Urinary bladder (tissue), 4 donors: ENCODE measurements around the gene RACGAP1. TPM values are rescaled to one million over a fixed set of nuclear protein-coding genes. Genes with fewer than 3 reads are reported as not detected.

ENCODE experiments used
- DNase-seq: peaks from one replicate; pipeline ENCODE4 v3.0.0-alpha.2; 2015; ENCODE audit errors: extremely low spot score
- H3K27ac ChIP-seq: one replicate; pipeline ENCODE4 v1.5.1; 2013; ENCODE audit warnings: low read depth, mild to moderate bottlenecking, moderate library complexity
- H3K36me3 ChIP-seq: one replicate; pipeline ENCODE4 v1.6.1; 2013; ENCODE audit warnings: mild to moderate bottlenecking, moderate library complexity; ENCODE audit not compliant: insufficient read depth
- H3K4me1 ChIP-seq: one replicate; pipeline ENCODE4 v1.6.1; 2013; ENCODE audit warnings: mild to moderate bottlenecking, moderate library complexity; ENCODE audit not compliant: insufficient read depth
- H3K4me3 ChIP-seq: one replicate; pipeline ENCODE4 v1.5.1; 2013; ENCODE audit warnings: low read depth, low read length
- WGBS: extraction: QIAGEN DNeasy Blood & Tissue Kit; methylation state at CpG from one replicate; pipeline ENCODE4 v1.1.7; 2013; 5-methylcytosine and 5-hydroxymethylcytosine counted together
- polyA plus RNA-seq: library from polyadenylated mRNA; stranded (reverse); fragments of 200-250 nt; gene quantifications from one replicate; pipeline ENCODE4 v1.2.3, GENCODE V29; 2013
- total RNA-seq: library from RNA; depleted of rRNA; stranded (reverse); fragments of >200 nt; gene quantifications from one replicate; pipeline ENCODE4 v1.2.3, GENCODE V29; 2014
- donor health status: healthy with polysubstance abuse.
- donor health status: healthy.

The RACGAP1 gene
- total and polyA plus RNA-seq, 2 donors: 10.6 to 40.0 TPM

DNA sequence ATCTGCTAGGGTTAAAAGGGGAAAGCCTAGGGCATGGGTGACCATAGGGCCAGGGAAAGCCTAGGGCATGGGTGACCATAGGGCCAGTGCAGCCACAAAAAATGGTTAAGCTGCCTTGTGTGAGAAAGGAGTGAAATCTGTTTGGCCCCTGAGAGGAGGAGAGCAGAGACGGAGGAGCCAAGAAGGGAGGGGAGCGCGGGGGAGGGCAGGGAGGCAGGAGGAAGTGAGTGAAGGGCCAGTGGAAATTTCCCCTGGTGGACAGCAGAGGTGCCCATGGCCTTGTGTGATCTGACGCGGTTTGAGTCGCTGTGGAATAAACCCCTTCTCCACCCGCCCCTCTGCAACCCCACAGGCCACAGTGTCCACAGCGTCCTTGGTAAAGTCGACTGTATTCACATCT is 53.2 kb downstream of the RACGAP1 start:
- DNase-seq: no peak
- Histone ChIP-seq H3K36me3 (no peaks in the 10 kb centered on the region), H3K4me1 (no peaks in the 10 kb centered on the region), H3K27ac (no peak overlapping the region), H3K4me3 (no peak overlapping the region)
- 84% methylated on average over 9 of the region's 9 CpGs for WGBS

DNA sequence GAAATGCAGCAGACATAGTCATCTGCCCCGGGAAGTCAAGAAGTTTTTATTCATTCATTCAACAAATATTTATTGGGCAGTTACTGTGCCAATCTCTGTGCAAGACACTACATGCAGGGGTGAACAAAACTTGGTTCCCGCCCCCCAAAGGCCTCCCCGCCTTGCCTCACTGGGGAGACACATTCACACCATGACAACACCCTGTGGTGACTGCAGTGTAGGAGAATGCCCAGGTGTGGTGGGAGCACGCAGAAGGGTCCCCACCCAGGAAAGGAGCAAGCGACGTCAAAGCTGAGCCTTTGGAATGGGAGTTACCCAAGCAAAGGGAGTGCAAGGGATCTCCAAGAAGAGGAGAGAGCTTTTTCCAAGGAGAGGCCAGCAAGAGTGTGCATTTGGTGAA is 54.2 kb downstream of the RACGAP1 start:
- no peak overlapping the region for H3K4me3 ChIP-seq
- no peaks in the 10 kb centered on the region for H3K36me3 ChIP-seq
- 80% methylated on average over 6 of the region's 6 CpGs for WGBS
- no peaks in the 10 kb centered on the region for H3K4me1 ChIP-seq
- DNase-seq: no peak
- no peak overlapping the region for H3K27ac ChIP-seq

DNA sequence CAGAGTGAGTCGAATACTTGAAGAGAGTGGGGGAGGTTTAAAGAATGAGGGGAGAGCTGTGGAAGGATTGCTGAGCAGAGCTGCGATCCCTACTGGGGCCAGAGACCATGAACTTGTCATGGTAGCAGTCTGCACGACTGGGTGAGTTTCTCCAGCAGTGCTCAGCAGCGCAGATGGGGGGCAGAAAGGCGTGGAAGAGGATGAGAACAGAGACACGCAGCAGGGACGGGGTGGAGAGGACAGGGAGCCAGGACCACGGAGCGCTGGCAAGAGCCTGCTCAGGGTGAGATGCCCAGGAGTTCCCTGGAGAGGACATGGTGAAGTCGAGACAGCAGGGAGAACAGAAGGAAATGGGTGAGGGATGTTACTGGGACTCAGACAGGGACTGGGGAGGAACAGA is 54.6 kb downstream of the RACGAP1 start:
- no peak for DNase-seq
- H3K4me3 ChIP-seq: no peak overlapping the region
- no peak overlapping the region for H3K27ac ChIP-seq
- no peaks in the 10 kb centered on the region for H3K4me1 ChIP-seq
- no peaks in the 10 kb centered on the region for H3K36me3 ChIP-seq
- WGBS: 69% methylated on average over 10 of the region's 10 CpGs

DNA sequence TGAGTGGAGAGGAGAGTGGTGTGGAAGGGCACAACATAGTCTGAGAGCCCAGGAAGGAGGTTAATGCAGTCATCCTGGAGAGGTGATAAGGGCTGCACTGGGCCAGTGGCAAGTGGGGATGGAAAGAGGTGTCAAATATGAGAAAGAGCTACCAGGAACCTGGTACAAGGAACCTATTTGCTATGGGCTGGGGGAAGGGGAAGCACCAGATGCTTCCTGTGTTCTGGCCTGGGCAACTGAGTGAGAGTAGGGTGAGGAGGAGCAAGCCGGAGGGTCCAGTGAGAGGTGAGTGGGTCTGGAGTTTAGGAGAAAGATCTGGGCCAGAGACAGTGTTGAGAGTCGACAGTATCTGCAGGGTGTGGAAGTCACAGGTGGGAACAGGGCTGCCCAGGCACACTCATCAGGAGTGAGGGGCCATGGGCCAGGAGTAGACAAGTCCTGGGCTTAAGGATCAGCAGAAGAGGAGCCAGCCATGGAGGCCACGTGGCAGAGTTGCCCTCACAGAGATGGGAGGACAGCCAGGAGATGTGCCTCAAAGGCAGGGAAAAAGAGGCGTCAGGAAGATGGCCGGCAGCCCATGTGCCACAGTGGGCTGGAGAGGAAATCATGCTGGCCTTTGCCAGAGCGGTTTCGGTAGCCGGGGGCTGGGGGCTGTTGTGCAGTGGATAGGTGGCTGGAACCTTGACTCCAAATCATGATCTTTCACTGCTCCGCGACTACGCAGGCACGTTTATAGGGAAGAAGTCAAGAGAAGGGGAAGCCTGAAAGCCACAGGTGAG is 55.5 kb downstream of the RACGAP1 start:
- 88% methylated on average over 12 of the region's 12 CpGs for WGBS
- no peaks in the 10 kb centered on the region for H3K36me3 ChIP-seq
- no peak for DNase-seq
- H3K4me3 ChIP-seq: no peak overlapping the region
- no peaks in the 10 kb centered on the region for H3K4me1 ChIP-seq
- no peak overlapping the region for H3K27ac ChIP-seq

DNA sequence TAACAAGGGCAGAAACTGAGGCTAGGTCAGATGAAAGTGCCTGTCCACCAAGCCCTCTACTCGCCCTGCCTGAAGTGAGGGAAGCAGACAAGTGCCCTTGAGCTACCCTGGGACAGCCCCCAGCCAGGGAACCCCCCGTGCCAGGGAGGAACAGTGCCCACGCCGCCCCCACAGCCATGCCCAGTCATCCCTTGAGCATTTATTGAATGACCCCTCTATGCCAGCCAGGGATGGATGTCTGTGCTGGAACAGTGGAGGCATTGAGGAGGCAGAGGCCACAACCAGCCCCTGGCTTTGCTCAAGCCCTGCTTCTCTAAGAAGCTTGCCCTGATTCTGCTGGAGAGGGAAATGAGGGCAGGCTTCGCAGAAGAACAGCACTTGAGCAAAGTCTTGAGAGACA is 56.3 kb downstream of the RACGAP1 start:
- Histone ChIP-seq H3K36me3 (no peaks in the 10 kb centered on the region), H3K4me1 (no peaks in the 10 kb centered on the region), H3K4me3 (no peak overlapping the region), H3K27ac (no peak overlapping the region)
- DNase-seq: no peak
- WGBS: 78% methylated on average over 5 of the region's 5 CpGs

DNA sequence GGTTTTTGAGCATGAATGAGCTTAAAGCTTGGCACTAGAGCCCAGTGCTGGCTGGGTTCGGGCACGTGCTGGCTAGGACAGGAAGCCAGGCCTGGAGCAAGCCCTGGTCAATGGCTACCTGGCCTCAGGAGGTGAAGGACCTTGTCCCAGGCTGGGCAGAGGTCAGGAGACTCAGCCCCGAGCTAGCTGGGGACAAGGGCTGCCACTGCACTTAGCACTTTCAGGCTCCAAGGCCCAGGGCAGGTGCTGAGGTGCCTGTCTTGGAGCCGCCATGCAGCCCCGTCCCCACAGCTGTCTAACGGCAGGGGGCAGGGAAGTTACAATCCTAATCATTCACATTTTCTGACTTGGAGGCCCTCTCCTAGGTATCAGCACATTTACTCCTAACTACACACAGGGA is 56.8 kb downstream of the RACGAP1 start:
- H3K4me1 ChIP-seq: no peaks in the 10 kb centered on the region
- WGBS: 91% methylated on average over 6 of the region's 6 CpGs
- H3K36me3 ChIP-seq: no peaks in the 10 kb centered on the region
- DNase-seq: no peak
- H3K27ac ChIP-seq: no peak overlapping the region
- no peak overlapping the region for H3K4me3 ChIP-seq

DNA sequence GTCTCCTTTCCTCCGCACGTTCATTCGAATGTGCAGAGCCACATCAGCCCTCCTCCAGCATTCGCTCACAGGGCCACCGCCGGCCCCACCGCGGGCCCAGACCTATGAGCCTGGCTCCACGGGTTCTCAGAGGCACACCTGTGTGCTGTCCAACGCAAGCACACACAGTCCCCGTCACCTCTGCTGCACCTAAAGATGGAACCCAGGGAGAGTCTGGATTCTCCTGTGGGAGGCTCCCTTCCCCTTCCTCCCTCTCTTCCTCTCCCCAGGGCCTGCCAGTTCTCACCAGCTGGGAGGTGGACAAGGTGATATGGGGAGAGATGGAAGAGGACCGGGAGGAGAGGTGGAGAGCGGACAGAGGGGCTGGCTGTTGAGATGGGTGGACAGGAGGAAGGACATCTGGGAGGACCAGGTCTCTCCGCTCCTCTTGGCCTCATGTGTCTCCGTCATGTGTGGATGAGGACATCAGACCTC is 57.5 kb downstream of the RACGAP1 start:
- H3K36me3 ChIP-seq: no peaks in the 10 kb centered on the region
- 40% methylated on average over 15 of the region's 15 CpGs for WGBS
- DNase-seq: no peak
- no peaks in the 10 kb centered on the region for H3K4me1 ChIP-seq
- H3K27ac ChIP-seq: no peak overlapping the region
- H3K4me3 ChIP-seq: no peak overlapping the region

DNA sequence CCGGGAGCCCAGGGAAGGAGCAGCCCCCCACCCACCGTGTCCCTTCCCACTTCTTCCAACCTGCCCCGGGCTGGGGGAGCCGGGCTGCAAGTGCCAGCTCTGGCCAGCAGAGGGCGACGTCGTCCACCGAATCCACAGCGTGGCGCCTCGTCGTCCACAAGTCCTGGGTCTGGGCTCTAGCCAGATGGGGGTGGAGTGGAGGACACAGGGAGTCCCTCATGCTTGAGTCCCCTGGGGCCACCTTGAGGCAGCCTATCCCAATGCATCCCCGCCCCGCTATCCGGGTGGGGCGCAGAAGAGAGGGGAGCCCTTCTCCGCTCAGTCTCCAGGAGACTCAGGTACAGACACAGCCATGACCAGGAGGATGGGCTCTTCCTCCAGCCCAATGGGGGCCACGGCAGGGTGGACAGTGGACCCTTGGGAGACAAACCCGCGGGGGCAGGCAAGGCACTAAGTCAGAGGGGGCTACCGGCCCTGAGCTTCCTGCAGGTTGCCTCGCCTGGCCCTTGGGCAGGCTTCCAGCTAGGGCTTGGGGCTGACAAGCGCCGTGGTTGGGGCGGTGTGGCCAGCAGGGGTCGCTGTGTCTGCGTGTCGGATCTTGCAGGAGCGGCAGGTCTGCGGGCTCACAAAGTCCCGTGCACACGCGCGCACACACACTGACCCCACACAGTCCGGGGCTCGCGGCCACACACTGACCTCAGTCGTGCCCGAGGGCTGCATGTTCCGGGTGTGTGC is 58.1 kb downstream of the RACGAP1 start:
- WGBS: 1% methylated on average over 40 of the region's 40 CpGs
- H3K27ac ChIP-seq: no peak overlapping the region
- no peaks in the 10 kb centered on the region for H3K36me3 ChIP-seq
- no peaks in the 10 kb centered on the region for H3K4me1 ChIP-seq
- DNase-seq: peak; percentile 61
- H3K4me3 ChIP-seq: peak overlapping the region; percentile 6

DNA sequence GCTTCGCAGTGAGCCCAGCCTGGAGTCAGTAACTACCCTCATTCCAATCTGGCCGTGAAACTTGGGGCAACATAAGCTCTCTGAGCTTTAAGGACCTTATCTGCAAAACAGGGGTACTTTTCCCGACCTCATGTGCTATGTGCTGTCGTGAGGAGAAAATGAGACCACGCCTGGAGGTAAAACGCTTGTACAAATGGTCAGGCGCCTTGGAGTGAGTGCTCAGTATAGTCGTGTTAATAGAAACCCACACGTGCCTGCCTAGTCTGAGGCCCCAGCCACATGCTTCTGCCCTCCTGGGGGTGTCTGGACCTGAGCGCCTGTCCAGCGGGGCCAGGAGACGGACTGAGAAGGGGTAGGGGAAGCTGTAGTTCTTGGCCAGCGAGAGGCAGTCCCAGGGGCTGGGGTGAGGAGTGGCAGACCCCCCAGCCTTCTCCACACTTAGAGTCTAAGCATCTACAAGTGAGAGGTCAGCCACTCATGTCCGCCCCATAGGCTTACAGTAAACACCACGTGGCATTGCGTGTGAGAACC is 58.7 kb downstream of the RACGAP1 start:
- Histone ChIP-seq H3K4me3 (no peak overlapping the region), H3K27ac (no peak overlapping the region), H3K4me1 (no peaks in the 10 kb centered on the region), H3K36me3 (no peaks in the 10 kb centered on the region)
- DNase-seq: no peak
- WGBS: 31% methylated on average over 16 of the region's 16 CpGs

DNA sequence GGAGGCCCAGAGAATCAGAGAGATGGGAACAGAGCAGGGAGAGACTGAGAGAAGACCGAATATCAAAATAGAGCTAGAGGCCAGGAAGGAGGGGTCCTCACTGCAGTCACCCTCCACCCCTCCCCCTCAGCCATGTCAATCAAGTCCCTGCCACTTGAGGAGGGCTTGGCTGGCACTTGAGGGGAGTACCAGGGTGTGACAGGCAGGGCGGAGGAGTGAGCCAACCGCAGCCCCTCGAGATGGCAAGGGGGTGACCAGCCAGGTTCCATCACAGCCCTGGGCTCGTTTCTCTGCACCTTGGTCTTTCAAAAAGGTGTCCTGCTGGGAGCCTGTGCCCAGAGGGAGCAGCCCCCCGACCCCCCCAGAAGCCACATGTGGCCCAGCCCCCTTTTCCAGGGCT is 59.5 kb downstream of the RACGAP1 start:
- H3K36me3 ChIP-seq: no peaks in the 10 kb centered on the region
- no peak overlapping the region for H3K27ac ChIP-seq
- H3K4me3 ChIP-seq: no peak overlapping the region
- WGBS: 70% methylated on average over 6 of the region's 6 CpGs
- DNase-seq: no peak
- H3K4me1 ChIP-seq: no peaks in the 10 kb centered on the region

DNA sequence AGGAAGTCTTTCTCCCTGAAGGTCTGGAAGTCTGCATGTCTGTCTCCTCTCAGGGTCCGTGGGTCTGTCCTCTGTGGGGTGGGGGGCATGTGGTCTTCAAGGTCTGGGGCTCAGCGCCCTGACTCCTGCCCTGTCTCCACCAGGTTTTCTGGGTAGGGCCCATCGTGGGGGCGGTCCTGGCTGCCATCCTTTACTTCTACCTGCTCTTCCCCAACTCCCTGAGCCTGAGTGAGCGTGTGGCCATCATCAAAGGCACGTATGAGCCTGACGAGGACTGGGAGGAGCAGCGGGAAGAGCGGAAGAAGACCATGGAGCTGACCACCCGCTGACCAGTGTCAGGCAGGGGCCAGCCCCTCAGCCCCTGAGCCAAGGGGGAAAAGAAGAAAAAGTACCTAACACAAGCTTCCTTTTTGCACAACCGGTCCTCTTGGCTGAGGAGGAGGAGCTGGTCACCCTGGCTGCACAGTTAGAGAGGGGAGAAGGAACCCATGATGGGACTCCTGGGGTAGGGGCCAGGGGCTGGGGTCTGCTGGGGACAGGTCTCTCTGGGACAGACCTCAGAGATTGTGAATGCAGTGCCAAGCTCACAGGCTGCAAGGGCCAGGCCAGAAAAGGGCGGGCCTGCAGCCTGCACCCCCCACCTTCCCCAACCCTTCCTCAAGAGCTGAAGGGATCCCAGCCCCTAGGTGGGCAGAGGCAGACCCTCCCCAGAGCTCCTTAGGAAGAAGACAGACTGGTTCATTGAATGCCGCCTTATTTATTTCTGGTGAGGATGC is 60.3 kb downstream of the RACGAP1 start:
- Histone ChIP-seq H3K36me3 (no peaks in the 10 kb centered on the region), H3K4me3 (no peak overlapping the region), H3K27ac (no peak overlapping the region), H3K4me1 (no peaks in the 10 kb centered on the region)
- 66% methylated on average over 13 of the region's 13 CpGs for WGBS
- DNase-seq: no peak

DNA sequence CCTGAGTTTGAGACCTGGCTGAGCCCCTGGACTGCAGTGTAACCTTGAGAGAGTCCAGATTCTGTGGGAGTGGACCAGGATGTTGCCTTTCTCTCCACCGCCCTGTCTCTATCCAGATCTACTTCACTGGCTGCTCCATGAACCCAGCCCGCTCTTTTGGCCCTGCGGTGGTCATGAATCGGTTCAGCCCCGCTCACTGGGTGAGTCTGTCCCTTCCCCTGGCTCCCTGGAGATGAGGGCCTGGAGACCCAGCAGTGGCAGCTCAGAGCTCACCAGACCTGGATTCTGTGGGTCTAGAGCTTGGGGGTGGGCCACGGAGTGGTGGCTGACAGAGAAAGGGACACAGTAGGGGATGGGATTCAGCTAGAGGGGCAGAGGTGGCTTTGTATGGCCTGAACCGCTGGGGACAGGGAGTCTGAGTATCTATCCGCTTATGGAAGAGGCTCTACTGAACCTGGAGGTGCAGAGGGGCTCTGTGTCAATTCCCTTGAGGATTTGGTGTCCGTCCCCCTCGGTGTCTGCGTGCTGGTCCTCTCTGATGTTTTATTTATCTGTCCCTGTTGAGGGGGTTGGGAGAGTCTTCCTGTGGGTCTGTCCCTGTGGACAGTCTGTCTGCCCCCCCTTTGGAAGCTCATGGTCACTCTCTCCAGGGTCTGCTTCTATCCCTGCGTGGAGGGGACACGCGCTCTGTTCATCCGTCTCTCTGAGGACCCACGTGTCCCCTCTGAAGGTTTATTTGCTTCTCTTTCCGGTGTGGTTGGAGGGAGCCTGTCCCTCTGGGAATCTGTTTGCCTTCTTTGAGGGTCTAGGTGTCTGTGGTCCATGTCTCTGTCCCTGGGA is 61.1 kb downstream of the RACGAP1 start:
- no peak for DNase-seq
- 81% methylated on average over 17 of the region's 17 CpGs for WGBS
- H3K36me3 ChIP-seq: no peaks in the 10 kb centered on the region

More for the DNA sequence above, 61.1 kb downstream of the RACGAP1 start:
- H3K27ac ChIP-seq: no peak overlapping the region
- no peak overlapping the region for H3K4me3 ChIP-seq
- no peaks in the 10 kb centered on the region for H3K4me1 ChIP-seq
